HG02610 (cell line): ENCODE measurements around the gene GNAI2.
A peak's percentile ranks its signal among the peaks of the same experiment; 100 is the strongest.
"Not testable (repeated sequence)": the region's sequence is repeated elsewhere in the genome, so short reads cannot be mapped to it uniquely, and the experiment has no call there.

Source experiments
- ATAC-seq: cut with Tn5 transposase; IDR thresholded peaks from one replicate; pipeline ENCODE4 v1.9.1; 2021; ENCODE audit warnings: mild to moderate bottlenecking, moderate library complexity; ENCODE audit not compliant: unreplicated experiment

The GNAI2 gene

GRCh38 chr3:50275141-50275995, 39.4 kb downstream of the GNAI2 start:
- ATAC-seq, result no peak

- ATAC-seq, result no peak
These were observed 40.2 kb downstream of the GNAI2 start for GRCh38 chr3:50275996-50276761.

DNA sequence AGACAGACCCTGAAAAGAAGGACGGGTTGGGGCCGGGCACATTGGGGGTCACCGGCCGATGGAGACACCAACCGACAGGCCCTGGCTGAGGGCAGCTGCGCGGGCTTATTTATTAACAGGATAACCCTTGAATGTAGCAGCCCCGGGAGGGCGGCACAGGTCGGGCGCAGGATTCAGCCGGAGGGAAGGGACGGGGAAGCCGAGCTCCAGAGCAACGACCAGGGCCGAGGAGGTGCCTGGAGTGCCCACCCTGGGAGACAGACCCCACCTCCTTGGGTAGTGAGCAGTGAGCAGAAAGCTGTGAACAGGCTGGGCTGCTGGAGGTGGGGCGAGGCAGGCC, 40.7 kb downstream of the GNAI2 start:
- no peak for ATAC-seq

DNA sequence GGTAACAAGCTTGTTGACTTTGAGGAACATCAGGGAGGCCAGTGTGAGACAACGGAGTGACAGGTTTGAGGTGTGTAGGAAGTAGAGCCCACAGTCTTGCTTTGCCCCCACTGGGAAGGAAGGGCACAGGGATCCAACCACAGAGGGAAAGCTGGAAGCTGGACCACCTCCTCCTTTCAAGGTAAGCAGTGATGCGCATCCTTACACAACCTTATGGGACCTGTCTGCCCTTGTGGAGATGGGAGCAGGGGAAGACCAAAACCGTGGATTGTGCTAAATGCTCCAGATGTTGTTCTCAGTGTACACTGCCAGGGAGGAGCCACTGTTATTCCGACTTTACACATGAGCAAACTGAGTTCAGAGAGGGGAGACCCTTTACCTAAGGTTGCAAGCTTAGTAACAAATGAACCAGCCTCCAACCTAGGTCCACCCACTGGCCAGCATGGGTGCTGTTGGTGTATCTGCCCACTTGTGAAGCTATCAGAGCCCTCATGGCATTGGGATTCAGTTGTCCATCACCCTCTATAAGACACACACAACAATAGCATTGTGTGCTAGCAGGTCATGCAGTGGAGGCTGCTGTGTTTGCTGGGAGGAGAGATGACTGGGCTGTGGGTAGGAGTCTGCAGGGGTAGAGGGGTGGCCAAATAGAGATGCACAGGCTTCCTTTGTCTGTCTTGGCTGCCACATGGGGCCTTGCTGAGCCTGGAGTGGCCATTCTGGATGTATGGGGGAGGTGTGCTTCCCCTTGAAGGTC, 42.3 kb downstream of the GNAI2 start:
- no peak for ATAC-seq

DNA sequence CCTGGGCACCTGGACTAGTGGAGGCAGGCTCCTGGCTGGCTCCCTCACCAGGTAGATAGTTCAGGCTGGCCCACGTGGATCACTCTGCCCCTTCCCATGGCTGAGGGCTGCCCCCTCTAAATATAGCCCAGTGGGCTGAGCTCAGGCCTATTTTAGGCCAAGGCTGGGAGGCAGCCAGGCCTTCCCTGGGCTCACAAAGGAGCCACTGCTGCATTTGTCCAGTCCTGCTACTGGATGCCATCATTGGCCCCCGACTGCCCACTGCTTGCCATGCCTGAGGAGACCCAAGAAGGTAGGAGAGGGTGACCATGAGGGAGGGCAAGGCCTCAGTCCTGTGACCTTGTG, 42.8 kb downstream of the GNAI2 start, which contains the start of gene LSMEM2:
TSS of gene LSMEM2 (plus strand) at position 208 of the 345 bp plus-strand sequence. CDS start at position 235, 27 bp downstream.
- no peak for ATAC-seq

GRCh38 chr3:50279255-50280016, 43.4 kb downstream of the GNAI2 start:
- ATAC-seq, result no peak

DNA sequence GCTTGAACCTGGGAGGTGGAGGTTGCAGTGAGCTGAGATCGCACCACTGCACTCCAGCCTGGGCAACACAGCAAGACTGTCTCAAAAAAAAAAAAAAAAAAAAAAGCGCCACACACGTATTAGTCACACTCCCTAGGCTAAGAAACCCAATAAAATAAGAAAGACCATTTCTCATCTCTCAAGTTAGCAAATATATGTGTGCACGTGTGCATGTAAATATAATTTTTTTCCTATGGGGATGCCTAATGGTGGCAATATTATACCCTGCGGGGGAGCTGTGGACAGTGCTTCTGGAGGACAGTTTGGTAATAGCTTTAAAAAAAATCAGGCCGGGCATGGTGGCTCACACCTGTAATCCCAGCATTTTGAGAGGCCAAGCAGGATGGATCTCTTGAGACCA, 48.1 kb downstream of the GNAI2 start:
- not testable (repeated sequence) for ATAC-seq

- ATAC-seq, result no peak
These were observed 50.6 kb downstream of the GNAI2 start for GRCh38 chr3:50286322-50287227.

GRCh38 chr3:50287262-50287661, 51.3 kb downstream of the GNAI2 start:
- ATAC-seq, result no peak

- ATAC-seq, result no peak
These were observed 52.5 kb downstream of the GNAI2 start for GRCh38 chr3:50288387-50289007.

- ATAC-seq, result no peak
These were observed 53.1 kb downstream of the GNAI2 start for GRCh38 chr3:50289130-50289529.

DNA sequence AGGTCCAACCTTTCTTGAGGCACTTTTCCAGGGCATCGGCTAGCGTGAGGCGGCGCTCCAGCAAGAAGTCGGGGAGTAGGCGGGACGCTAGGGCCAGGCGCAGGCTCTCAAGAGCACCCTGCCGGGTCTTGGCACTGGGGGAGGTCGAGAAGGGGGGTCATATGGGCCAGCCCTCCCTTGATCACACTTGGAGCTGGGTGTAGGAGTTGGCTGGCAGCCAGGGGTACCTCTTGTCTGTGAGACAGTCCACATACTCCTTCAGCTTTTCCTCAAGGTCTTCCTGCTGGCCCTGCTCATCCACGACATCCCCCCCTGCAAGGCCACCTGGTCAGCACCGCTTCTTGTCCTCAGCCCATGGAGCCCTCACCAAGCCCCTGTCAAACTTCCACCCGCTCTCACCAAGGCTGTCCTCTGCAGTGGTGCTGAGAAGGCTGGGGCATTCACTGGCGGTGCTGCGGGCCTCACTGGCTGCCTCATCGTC, 54.2 kb downstream of the GNAI2 start:
- ATAC-seq, result no peak

GRCh38 chr3:50292159-50293078, 56.4 kb downstream of the GNAI2 start, which contains the start of gene IFRD2:
IFRD2 (minus strand) TSS chr3:50292429; CDS start chr3:50292274, 155 bp downstream.
- peak; percentile 93 for ATAC-seq

DNA sequence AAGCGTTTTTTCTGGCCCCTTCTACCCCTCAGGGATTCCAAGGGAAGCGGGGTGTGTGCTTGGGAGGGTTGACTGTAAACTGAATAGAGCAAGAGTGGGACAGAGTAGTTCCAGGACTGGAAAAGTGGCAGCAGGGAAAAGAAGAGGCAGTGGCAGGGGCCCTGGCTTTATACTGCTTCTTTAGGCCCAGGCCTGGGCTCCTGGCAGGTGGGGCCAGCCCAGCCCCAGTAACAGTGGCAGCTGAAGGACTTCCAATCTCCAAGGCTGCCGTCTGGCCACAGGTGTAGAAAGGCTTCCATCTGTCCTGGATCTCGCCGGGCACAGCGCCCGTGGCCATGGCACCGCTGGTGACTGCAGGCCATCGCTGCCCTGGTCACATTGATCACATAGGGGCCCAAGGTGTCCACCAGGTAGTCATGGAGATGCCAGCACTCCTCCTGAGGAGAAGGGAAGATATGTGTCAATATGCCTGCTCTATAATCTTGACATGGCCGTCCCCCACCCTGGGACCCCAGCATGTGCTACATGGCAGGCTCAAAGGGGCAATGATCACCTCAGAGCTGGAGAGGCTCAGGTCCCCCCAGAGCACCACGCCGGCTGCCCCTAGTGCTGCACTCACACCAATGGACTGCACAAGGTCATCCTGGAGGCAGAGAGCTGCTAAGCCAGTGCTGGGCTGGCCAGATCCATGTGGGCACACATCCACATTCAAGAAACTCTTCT, 57.2 kb downstream of the GNAI2 start:
- no peak for ATAC-seq

GRCh38 chr3:50294089-50294488, 58.1 kb downstream of the GNAI2 start:
- no peak for ATAC-seq

DNA sequence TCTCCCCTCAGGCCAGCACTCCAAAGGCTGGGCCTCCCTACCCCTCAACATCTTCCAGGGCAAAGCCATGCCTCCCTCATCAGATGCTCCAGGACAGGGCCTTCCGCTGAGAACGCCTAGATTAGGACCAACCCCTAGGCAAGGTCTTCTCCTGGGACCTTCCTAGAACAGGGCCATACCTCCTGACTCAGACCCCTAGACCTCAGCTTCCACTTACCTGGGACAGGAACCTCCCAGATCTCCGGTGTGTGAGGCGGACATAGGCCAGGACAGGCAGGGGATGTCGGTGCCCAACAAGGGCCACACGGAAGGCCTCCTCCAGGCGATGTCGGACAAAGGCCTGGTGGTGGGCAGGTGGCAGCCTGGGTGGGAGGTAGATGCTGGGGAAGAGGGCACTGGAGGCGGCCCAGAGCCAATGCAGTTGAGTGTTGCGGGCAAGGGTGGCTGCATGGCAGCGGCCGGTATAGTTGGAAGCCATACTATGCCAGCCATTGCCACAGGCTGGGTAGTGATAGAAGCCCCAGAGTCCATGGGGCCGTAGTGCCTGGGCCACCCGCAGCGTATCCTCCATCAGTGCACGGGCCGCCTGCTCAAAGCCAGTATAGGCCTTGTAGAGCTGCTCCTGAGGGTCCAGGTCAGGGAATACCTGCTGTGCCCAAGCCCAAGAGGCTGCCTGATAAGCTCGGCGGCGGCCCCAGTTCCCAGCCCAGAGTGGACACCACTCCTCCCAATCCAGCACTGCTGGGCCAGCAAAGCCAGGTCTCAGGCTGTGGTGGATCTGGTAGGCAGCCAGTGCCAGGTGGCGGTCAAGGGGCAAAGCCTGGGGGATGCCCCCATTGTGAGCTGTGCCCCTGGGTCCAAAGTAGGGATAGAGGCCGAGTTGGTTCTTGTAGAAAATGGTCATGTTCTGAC, 58.7 kb downstream of the GNAI2 start:
- no peak for ATAC-seq
